CD4-positive, alpha-beta T cell treated with Interleukin-17A for 4 hours (primary cell): ENCODE data around the gene RTL3.

Experiments used
- DNase-seq: peaks from one replicate; pipeline ENCODE4 v3.0.0-alpha.2; 2020; ENCODE audit warnings: mixed read lengths

The RTL3 gene

GRCh38 chrX:78618987-78619386 is 40.1 kb downstream of the RTL3 start:
- no peak for DNase-seq

- DNase-seq, result no peak
Measured at GRCh38 chrX:78614264-78614663, 44.9 kb downstream of the RTL3 start.
